VCaP (cell line): Measurements from ENCODE around the gene FNBP1L.

Experiments
- H3K27ac ChIP-seq: fragments of 450-650 bp; 2 replicates; pipeline ENCODE4 v1.5.1; 2017
- TF ChIP-seq, protein P1 (sequence below): fragments of 450-650 bp; conservative IDR thresholded peaks from 2 replicates; pipeline ENCODE4 v1.5.1; 2017; ENCODE audit warnings: mild to moderate bottlenecking, moderate library complexity

The FNBP1L gene

DNA sequence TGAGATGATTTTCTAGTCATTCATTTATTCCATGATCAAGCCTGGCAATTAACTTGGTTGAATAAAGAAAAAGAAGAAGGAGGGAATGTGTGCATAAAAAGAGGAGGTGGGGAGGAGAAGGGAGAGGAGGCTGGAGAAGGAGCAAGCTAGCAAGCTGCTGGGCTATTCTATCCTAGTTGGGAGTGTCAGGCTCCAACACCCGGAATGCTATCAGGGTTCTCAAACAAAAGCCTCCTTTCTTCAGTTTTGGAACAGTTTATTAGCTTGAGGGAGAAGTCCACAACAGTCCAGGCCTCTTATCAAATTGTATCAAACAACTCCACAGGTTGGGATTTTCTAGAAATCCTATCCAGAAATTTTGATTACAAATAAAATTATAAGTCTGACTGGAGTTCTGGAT, 153.8 kb downstream of the FNBP1L start:
- H3K27ac ChIP-seq = no peak overlapping the region
- TF ChIP-seq, protein P1, sequence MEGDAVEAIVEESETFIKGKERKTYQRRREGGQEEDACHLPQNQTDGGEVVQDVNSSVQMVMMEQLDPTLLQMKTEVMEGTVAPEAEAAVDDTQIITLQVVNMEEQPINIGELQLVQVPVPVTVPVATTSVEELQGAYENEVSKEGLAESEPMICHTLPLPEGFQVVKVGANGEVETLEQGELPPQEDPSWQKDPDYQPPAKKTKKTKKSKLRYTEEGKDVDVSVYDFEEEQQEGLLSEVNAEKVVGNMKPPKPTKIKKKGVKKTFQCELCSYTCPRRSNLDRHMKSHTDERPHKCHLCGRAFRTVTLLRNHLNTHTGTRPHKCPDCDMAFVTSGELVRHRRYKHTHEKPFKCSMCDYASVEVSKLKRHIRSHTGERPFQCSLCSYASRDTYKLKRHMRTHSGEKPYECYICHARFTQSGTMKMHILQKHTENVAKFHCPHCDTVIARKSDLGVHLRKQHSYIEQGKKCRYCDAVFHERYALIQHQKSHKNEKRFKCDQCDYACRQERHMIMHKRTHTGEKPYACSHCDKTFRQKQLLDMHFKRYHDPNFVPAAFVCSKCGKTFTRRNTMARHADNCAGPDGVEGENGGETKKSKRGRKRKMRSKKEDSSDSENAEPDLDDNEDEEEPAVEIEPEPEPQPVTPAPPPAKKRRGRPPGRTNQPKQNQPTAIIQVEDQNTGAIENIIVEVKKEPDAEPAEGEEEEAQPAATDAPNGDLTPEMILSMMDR = no peak

DNA sequence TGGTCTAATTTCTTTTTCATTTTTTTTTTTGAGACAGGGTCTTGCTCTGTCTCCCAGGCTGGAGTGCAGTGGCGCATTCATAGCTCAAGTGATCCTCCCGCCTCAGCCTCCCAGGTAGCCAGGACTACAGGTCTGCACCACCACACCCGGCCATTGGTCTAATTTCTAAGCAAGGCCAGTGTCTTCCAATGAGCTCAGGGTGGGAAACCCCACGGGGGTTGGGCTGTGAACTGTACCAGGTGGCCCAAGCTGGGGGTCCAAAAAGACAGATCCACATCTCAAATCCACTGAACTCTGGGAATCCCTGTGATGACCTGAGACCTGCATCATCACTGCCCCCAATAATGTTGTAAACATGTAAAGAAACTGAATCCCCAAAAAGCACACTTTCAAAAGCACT, 154.2 kb downstream of the FNBP1L start:
- TF ChIP-seq, protein P1 = no peak

DNA sequence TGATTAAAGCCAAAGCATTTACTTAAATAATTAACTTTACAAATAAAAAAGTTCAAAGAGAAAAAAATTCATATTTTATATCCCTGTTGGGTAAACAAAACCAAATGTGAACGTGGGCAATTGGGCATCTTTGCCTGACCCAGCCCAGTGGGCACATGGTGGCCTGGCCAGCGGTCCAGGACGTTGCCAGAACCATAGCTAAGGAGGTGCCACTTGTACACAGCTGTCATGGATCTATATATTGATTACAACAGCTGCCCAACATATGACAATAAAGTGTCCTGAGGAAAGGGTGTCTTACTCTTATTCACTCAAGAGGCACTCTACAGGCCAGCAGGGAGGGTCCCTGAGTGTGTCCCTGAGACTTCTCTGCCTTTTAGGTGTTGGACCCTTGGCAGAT, 155.2 kb downstream of the FNBP1L start:
- H3K27ac ChIP-seq = no peak overlapping the region

More for the DNA sequence above, 154.2 kb downstream of the FNBP1L start:
- no peak overlapping the region for H3K27ac ChIP-seq

DNA sequence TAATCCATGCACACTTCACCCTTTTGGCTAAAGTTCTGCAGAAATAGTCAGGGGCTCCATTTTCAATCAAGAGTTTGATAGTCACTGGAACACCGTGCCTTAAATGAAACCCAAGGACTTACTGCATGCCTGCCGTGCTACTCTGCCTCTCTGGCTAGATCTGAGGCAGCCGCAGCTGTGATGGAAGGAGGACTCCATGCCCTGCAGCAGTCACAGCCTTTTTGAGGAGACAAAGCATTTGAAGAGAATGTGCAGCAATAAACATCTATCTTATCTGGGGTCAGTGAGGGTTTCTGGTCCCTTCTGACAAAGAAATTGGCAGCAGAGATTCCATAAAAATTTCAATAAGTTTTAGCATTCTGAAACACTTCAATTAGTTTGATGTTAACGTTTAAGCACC, 155.7 kb downstream of the FNBP1L start:
- no peak overlapping the region for H3K27ac ChIP-seq
- TF ChIP-seq, protein P1 = no peak

More for the DNA sequence above, 155.2 kb downstream of the FNBP1L start:
- TF ChIP-seq, protein P1 = no peak
